Activated CD4-positive, alpha-beta T cell treated with anti-CD3 and anti-CD28 coated beads, Interleukin-2, amount 50 U/mL, for 1 hour (primary cell): ENCODE data around the gene DDOST.
"Not testable (repeated sequence)": the region's sequence is repeated elsewhere in the genome, so short reads cannot be mapped to it uniquely, and the experiment has no call there.

ENCODE experiments used
- DNase-seq: peaks from one replicate; pipeline ENCODE4 v3.0.0-alpha.2; 2020

DDOST gene

GRCh38 chr1:20689645-20690056 lies 28.5 kb upstream of the DDOST start:
- DNase-seq = no peak

GRCh38 chr1:20686883-20687725 lies 25.9 kb upstream of the DDOST start:
- DNase-seq = no peak

GRCh38 chr1:20685741-20686140 lies 24.6 kb upstream of the DDOST start:
- no peak for DNase-seq

- DNase-seq = no peak
Measured at GRCh38 chr1:20685099-20685662, 24.0 kb upstream of the DDOST start.

- no peak for DNase-seq
Measured at GRCh38 chr1:20684651-20685050, 23.5 kb upstream of the DDOST start.

GRCh38 chr1:20684050-20684620 lies 23.0 kb upstream of the DDOST start:
- DNase-seq = no peak

GRCh38 chr1:20683614-20684013 lies 22.4 kb upstream of the DDOST start:
- no peak for DNase-seq

GRCh38 chr1:20682571-20683236 lies 21.5 kb upstream of the DDOST start:
- no peak for DNase-seq

GRCh38 chr1:20681999-20682398 lies 20.8 kb upstream of the DDOST start:
- DNase-seq = no peak

GRCh38 chr1:20680269-20680668 lies 19.1 kb upstream of the DDOST start:
- DNase-seq = no peak

GRCh38 chr1:20678599-20678998 lies 17.4 kb upstream of the DDOST start:
- no peak for DNase-seq

- DNase-seq = not testable (repeated sequence)
Measured at GRCh38 chr1:20673626-20674025, 12.5 kb upstream of the DDOST start.

GRCh38 chr1:20672265-20672632 lies 11.1 kb upstream of the DDOST start:
- DNase-seq = no peak

- no peak for DNase-seq
Measured at GRCh38 chr1:20670936-20671335, 9.8 kb upstream of the DDOST start.

GRCh38 chr1:20668581-20668980 lies 7.4 kb upstream of the DDOST start:
- no peak for DNase-seq

GRCh38 chr1:20666804-20667203 lies 5.6 kb upstream of the DDOST start:
- no peak for DNase-seq

GRCh38 chr1:20666146-20666545 lies 5.0 kb upstream of the DDOST start:
- DNase-seq = no peak

GRCh38 chr1:20665726-20666125 lies 4.6 kb upstream of the DDOST start:
- DNase-seq = no peak

GRCh38 chr1:20663969-20664715 lies 3.0 kb upstream of the DDOST start:
- DNase-seq = no peak

GRCh38 chr1:20663365-20663764 lies 2.2 kb upstream of the DDOST start:
- no peak for DNase-seq

GRCh38 chr1:20662110-20662475 lies 924 bp upstream of the DDOST start:
- no peak for DNase-seq

GRCh38 chr1:20660847-20661206 lies 342 bp downstream of the DDOST start:
- DNase-seq = no peak

GRCh38 chr1:20660363-20660762 lies 806 bp downstream of the DDOST start:
- DNase-seq = no peak
